WTC11 (cell line): ENCODE results near the gene MSGN1. TPM values are rescaled to one million over a fixed set of nuclear protein-coding genes. Genes with fewer than 3 reads are reported as not detected.

Experiments used
- ATAC-seq: fragments of 200-7000 bp; cut with Tn5 transposase; 2 replicates; pipeline ENCODE4 v1.10.0; 2021; ENCODE audit warnings: mild to moderate bottlenecking, moderate library complexity
- Bru-seq: library from RNA; stranded (reverse); fragments of 400-500 nt; gene quantifications from one replicate; lab custom pipeline; 2021; lab: Mats Ljungman, UMichigan
- CTCF ChIA-PET: fragments of 300-600 bp; sonication (Branson Sonifier 250); formaldehyde crosslinking; loops from one replicate; lab custom pipeline; 2021; ENCODE audit warnings: antibody characterized with exemption; lab: Charles Lee
- POLR2A ChIA-PET: fragments of 350-600 bp; sonication (Branson Sonifier 250); formaldehyde crosslinking; loops from one replicate; lab custom pipeline; 2021; ENCODE audit warnings: antibody characterized with exemption; lab: Charles Lee
- DNase-seq: peaks from one replicate; pipeline ENCODE4 v3.0.0; 2021; ENCODE audit warnings: low spot score
- H3K27ac Mint-ChIP-seq: 2 replicates; pipeline ENCODE4 v1.8.0; 2021; ENCODE audit warnings: mixed read lengths
- H3K27me3 Mint-ChIP-seq: 2 replicates; pipeline ENCODE4 v1.8.0; 2021; ENCODE audit warnings: low read depth, mild to moderate bottlenecking, moderate library complexity, mixed read lengths
- H3K36me3 Mint-ChIP-seq: 2 replicates; pipeline ENCODE4 v1.8.0; 2021; ENCODE audit warnings: mixed read lengths
- H3K4me1 Mint-ChIP-seq: 2 replicates; pipeline ENCODE4 v1.8.0; 2022; ENCODE audit warnings: mixed read lengths
- H3K4me3 Mint-ChIP-seq: 2 replicates; pipeline ENCODE4 v1.8.0; 2021; ENCODE audit warnings: mild to moderate bottlenecking, moderate library complexity, mixed read lengths
- H3K9me3 Mint-ChIP-seq: 2 replicates; pipeline ENCODE4 v1.8.0; 2021; ENCODE audit warnings: mixed read lengths
- CREM ChIP-seq: sonication (generic); formaldehyde crosslinking; IDR thresholded peaks from 2 replicates; pipeline ENCODE4 v1.8.1; 2022; ENCODE audit warnings: mild to moderate bottlenecking, missing genetic modification reagents, moderate library complexity
- FOXJ3 ChIP-seq: sonication (generic); formaldehyde crosslinking; IDR thresholded peaks from 2 replicates; pipeline ENCODE4 v1.9.0; 2021; ENCODE audit warnings: missing genetic modification reagents, mild to moderate bottlenecking, borderline replicate concordance
- HMGA2 ChIP-seq: fragments of 250-450 bp; sonication (Bioruptor Pico); IDR thresholded peaks from 2 replicates; pipeline ENCODE4 v1.4.0; 2021; ENCODE audit warnings: mild to moderate bottlenecking, moderate library complexity
- NFATC4 ChIP-seq: fragments of 250-450 bp; sonication (Bioruptor Pico); IDR thresholded peaks from 2 replicates; pipeline ENCODE4 v1.9.0; 2021; ENCODE audit warnings: mild to moderate bottlenecking
- SOX15 ChIP-seq: fragments of 250-450 bp; sonication (Bioruptor Pico); IDR thresholded peaks from 2 replicates; pipeline ENCODE4 v1.9.0; 2021; ENCODE audit warnings: mild to moderate bottlenecking
- TCF7 ChIP-seq: sonication (generic); formaldehyde crosslinking; IDR thresholded peaks from 2 replicates; pipeline ENCODE4 v1.8.0; 2022; ENCODE audit warnings: mild to moderate bottlenecking, low read depth, missing genetic modification reagents, moderate library complexity
- long read RNA-seq, 3 experiments: library from RNA in 1 of 3; library from capped mRNA in 1 of 3; library from polyadenylated mRNA in 1 of 3; unstranded in 2 of 3; stranded (forward) in 1 of 3; transcript quantifications; one replicate each; pipeline ENCODE4 v2.0.0, GENCODE V29; 2021
- total RNA-seq: library from RNA; stranded (reverse); gene quantifications from 3 replicates; pipeline ENCODE4 v1.2.3, GENCODE V29; 2021
- TF ChIP-seq, protein P1 (sequence below): sonication (generic); formaldehyde crosslinking; IDR thresholded peaks from 2 replicates; pipeline ENCODE4 v1.8.0; 2022; ENCODE audit warnings: mild to moderate bottlenecking, missing genetic modification reagents
- TF ChIP-seq, protein P2 (sequence below): sonication (generic); formaldehyde crosslinking; IDR thresholded peaks from 2 replicates; pipeline ENCODE4 v1.8.1; 2022; ENCODE audit warnings: mild to moderate bottlenecking, missing genetic modification reagents, moderate library complexity, borderline replicate concordance
- TF ChIP-seq, protein P3 (sequence below): sonication (generic); formaldehyde crosslinking; conservative IDR thresholded peaks from 2 replicates; pipeline ENCODE4 v1.8.1; 2022; ENCODE audit warnings: mild to moderate bottlenecking, missing genetic modification reagents
- TF ChIP-seq, protein P4 (sequence below): fragments of 250-450 bp; sonication (Bioruptor Pico); IDR thresholded peaks from 2 replicates; pipeline ENCODE4 v1.9.0; 2021; ENCODE audit warnings: mild to moderate bottlenecking, borderline replicate concordance
- TF ChIP-seq, protein P5 (sequence below): sonication (generic); formaldehyde crosslinking; IDR thresholded peaks from 2 replicates; pipeline ENCODE4 v1.8.1; 2023; ENCODE audit warnings: mild to moderate bottlenecking, missing genetic modification reagents

The MSGN1 gene, protein sequence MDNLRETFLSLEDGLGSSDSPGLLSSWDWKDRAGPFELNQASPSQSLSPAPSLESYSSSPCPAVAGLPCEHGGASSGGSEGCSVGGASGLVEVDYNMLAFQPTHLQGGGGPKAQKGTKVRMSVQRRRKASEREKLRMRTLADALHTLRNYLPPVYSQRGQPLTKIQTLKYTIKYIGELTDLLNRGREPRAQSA
- not detected in 3 replicates for total RNA-seq
- not detected for Bru-seq, nascent RNA
- long read RNA-seq, experiment 1, result 0 reads
- long read RNA-seq, experiment 2, result 0 reads
- long read RNA-seq, experiment 3, result 0 reads

DNA sequence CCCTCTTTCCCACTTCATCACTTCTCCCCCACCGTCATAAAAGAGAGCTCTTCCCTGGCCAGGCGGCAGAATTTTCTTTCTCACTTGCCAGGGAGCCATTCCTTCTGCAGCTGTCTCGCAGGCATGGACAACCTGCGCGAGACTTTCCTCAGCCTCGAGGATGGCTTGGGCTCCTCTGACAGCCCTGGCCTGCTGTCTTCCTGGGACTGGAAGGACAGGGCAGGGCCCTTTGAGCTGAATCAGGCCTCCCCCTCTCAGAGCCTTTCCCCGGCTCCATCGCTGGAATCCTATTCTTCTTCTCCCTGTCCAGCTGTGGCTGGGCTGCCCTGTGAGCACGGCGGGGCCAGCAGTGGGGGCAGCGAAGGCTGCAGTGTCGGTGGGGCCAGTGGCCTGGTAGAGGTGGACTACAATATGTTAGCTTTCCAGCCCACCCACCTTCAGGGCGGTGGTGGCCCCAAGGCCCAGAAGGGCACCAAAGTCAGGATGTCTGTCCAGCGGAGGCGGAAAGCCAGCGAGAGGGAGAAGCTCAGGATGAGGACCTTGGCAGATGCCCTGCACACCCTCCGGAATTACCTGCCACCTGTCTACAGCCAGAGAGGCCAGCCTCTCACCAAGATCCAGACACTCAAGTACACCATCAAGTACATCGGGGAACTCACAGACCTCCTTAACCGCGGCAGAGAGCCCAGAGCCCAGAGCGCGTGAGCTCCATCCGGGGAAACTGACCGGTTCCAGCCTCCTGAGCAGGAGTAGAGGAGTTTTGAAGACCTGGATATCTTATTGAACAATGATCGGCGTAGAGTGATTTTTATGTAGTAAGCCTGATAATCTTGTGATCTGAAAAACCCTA lies at the start of gene MSGN1:
TSS of gene MSGN1 (plus strand) at position 65 of the 850 bp plus-strand sequence. CDS start at position 124, 59 bp downstream.
- peaks cover 5% of the 10 kb centered on the region for H3K27me3 Mint-ChIP-seq
- POLR2A ChIA-PET, result no interaction called here
- TF ChIP-seq CREM (no peak), TCF7 (CRISPR knock-in tag) (no peak), NFATC4 (CRISPR knock-in tag) (no peak)
- TF ChIP-seq, protein P1, sequence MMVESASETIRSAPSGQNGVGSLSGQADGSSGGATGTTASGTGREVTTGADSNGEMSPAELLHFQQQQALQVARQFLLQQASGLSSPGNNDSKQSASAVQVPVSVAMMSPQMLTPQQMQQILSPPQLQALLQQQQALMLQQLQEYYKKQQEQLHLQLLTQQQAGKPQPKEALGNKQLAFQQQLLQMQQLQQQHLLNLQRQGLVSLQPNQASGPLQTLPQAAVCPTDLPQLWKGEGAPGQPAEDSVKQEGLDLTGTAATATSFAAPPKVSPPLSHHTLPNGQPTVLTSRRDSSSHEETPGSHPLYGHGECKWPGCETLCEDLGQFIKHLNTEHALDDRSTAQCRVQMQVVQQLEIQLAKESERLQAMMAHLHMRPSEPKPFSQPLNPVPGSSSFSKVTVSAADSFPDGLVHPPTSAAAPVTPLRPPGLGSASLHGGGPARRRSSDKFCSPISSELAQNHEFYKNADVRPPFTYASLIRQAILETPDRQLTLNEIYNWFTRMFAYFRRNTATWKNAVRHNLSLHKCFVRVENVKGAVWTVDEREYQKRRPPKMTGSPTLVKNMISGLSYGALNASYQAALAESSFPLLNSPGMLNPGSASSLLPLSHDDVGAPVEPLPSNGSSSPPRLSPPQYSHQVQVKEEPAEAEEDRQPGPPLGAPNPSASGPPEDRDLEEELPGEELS (CRISPR knock-in tag), result no peak
- TF ChIP-seq, protein P2, sequence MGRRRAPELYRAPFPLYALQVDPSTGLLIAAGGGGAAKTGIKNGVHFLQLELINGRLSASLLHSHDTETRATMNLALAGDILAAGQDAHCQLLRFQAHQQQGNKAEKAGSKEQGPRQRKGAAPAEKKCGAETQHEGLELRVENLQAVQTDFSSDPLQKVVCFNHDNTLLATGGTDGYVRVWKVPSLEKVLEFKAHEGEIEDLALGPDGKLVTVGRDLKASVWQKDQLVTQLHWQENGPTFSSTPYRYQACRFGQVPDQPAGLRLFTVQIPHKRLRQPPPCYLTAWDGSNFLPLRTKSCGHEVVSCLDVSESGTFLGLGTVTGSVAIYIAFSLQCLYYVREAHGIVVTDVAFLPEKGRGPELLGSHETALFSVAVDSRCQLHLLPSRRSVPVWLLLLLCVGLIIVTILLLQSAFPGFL (CRISPR knock-in tag), result no peak
- TF ChIP-seq, protein P3, sequence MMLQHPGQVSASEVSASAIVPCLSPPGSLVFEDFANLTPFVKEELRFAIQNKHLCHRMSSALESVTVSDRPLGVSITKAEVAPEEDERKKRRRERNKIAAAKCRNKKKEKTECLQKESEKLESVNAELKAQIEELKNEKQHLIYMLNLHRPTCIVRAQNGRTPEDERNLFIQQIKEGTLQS, result no peak
- DNase-seq, result no peak
- no peak for ATAC-seq
- H3K9me3 Mint-ChIP-seq, result no peaks in the 10 kb centered on the region
- peaks cover 17% of the 10 kb centered on the region for H3K4me1 Mint-ChIP-seq
- H3K27ac Mint-ChIP-seq, result peak within 1 kb of the TSS; percentile 28; the same call in 1 of the 2 replicates
- CTCF ChIA-PET, result no interaction called here
- H3K4me3 Mint-ChIP-seq, result no peak within 1 kb of the TSS
- H3K36me3 Mint-ChIP-seq, result no peaks in the 10 kb centered on the region

DNA sequence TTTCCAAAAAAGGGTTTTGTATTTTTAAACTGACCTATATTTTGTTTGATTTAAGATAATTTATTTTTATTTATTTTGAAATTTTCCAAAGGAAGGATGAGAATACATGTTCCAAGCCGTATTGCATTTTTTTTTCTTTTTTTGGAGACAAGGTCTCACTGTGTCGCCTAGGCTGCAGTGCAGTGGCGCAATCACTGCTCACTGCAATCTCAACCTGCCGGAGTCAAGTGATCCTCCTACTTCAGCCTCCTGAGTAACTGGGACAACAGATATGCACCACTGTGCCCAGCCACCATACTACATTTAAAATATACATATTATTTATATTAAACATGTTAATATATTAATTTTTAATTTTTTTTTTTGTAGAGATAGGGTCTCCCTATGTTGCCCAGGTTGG lies 47.4 kb upstream of the MSGN1 start:
- DNase-seq, result no peak
- ATAC-seq, result no peak
- H3K36me3 Mint-ChIP-seq, result peaks cover 21% of the 10 kb centered on the region
- ChIA-PET POLR2A (no interaction called here), CTCF (no interaction called here)
- no peaks in the 10 kb centered on the region for H3K4me1 Mint-ChIP-seq
- H3K9me3 Mint-ChIP-seq, result no peaks in the 10 kb centered on the region
- TF ChIP-seq HMGA2 (CRISPR knock-in tag), result 0 out of 2 replicates have a peak, but pooled peaks have one; percentile 15
- no peak for TF ChIP-seq FOXJ3 (CRISPR knock-in tag)
- TF ChIP-seq, protein P4, sequence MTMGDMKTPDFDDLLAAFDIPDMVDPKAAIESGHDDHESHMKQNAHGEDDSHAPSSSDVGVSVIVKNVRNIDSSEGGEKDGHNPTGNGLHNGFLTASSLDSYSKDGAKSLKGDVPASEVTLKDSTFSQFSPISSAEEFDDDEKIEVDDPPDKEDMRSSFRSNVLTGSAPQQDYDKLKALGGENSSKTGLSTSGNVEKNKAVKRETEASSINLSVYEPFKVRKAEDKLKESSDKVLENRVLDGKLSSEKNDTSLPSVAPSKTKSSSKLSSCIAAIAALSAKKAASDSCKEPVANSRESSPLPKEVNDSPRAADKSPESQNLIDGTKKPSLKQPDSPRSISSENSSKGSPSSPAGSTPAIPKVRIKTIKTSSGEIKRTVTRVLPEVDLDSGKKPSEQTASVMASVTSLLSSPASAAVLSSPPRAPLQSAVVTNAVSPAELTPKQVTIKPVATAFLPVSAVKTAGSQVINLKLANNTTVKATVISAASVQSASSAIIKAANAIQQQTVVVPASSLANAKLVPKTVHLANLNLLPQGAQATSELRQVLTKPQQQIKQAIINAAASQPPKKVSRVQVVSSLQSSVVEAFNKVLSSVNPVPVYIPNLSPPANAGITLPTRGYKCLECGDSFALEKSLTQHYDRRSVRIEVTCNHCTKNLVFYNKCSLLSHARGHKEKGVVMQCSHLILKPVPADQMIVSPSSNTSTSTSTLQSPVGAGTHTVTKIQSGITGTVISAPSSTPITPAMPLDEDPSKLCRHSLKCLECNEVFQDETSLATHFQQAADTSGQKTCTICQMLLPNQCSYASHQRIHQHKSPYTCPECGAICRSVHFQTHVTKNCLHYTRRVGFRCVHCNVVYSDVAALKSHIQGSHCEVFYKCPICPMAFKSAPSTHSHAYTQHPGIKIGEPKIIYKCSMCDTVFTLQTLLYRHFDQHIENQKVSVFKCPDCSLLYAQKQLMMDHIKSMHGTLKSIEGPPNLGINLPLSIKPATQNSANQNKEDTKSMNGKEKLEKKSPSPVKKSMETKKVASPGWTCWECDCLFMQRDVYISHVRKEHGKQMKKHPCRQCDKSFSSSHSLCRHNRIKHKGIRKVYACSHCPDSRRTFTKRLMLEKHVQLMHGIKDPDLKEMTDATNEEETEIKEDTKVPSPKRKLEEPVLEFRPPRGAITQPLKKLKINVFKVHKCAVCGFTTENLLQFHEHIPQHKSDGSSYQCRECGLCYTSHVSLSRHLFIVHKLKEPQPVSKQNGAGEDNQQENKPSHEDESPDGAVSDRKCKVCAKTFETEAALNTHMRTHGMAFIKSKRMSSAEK (CRISPR knock-in tag), result no peak
- TF ChIP-seq, protein P5, sequence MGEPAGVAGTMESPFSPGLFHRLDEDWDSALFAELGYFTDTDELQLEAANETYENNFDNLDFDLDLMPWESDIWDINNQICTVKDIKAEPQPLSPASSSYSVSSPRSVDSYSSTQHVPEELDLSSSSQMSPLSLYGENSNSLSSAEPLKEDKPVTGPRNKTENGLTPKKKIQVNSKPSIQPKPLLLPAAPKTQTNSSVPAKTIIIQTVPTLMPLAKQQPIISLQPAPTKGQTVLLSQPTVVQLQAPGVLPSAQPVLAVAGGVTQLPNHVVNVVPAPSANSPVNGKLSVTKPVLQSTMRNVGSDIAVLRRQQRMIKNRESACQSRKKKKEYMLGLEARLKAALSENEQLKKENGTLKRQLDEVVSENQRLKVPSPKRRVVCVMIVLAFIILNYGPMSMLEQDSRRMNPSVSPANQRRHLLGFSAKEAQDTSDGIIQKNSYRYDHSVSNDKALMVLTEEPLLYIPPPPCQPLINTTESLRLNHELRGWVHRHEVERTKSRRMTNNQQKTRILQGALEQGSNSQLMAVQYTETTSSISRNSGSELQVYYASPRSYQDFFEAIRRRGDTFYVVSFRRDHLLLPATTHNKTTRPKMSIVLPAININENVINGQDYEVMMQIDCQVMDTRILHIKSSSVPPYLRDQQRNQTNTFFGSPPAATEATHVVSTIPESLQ, result no peak
- TF ChIP-seq SOX15, result no peak
- no peaks in the 10 kb centered on the region for H3K27me3 Mint-ChIP-seq
- no peak overlapping the region for H3K4me3 Mint-ChIP-seq
- no peak overlapping the region for H3K27ac Mint-ChIP-seq
